HG03354 (cell line): ENCODE results near the gene MICU1.

ENCODE experiments used
- ATAC-seq: cut with Tn5 transposase; IDR thresholded peaks from one replicate; pipeline ENCODE4 v1.9.1; 2021; ENCODE audit warnings: mild to moderate bottlenecking; ENCODE audit not compliant: unreplicated experiment, poor library complexity, severe bottlenecking

MICU1 gene

GRCh38 chr10:72638586-72639440 lies 12.9 kb upstream of the MICU1 start:
- no peak for ATAC-seq

- ATAC-seq, result no peak
Observed at GRCh38 chr10:72637398-72637857, 11.5 kb upstream of the MICU1 start.

- ATAC-seq, result no peak
Observed at GRCh38 chr10:72630144-72630543, 4.3 kb upstream of the MICU1 start.

- no peak for ATAC-seq
Observed at GRCh38 chr10:72626444-72626754, 520 bp upstream of the MICU1 start.

GRCh38 chr10:72625276-72625607 lies 637 bp downstream of the MICU1 start:
- no peak for ATAC-seq

- no peak for ATAC-seq
Observed at GRCh38 chr10:72622271-72622670, 3.6 kb downstream of the MICU1 start.

GRCh38 chr10:72616716-72617115 lies 9.2 kb downstream of the MICU1 start:
- no peak for ATAC-seq

GRCh38 chr10:72615970-72616369 lies 9.9 kb downstream of the MICU1 start:
- no peak for ATAC-seq

- ATAC-seq, result no peak
Observed at GRCh38 chr10:72612203-72612826, 13.6 kb downstream of the MICU1 start.

- no peak for ATAC-seq
Observed at GRCh38 chr10:72611783-72612182, 14.1 kb downstream of the MICU1 start.

- ATAC-seq, result no peak
Observed at GRCh38 chr10:72610466-72610865, 15.4 kb downstream of the MICU1 start.

- ATAC-seq, result no peak
Observed at GRCh38 chr10:72605122-72605521, 20.8 kb downstream of the MICU1 start.

- no peak for ATAC-seq
Observed at GRCh38 chr10:72601144-72601543, 24.7 kb downstream of the MICU1 start.

GRCh38 chr10:72598769-72599701 lies 26.8 kb downstream of the MICU1 start:
- ATAC-seq, result no peak

GRCh38 chr10:72597897-72598296 lies 28.0 kb downstream of the MICU1 start:
- no peak for ATAC-seq

GRCh38 chr10:72595436-72595835 lies 30.4 kb downstream of the MICU1 start:
- ATAC-seq, result no peak

GRCh38 chr10:72593963-72594362 lies 31.9 kb downstream of the MICU1 start:
- ATAC-seq, result no peak

GRCh38 chr10:72588266-72588665 lies 37.6 kb downstream of the MICU1 start:
- no peak for ATAC-seq

GRCh38 chr10:72587568-72587967 lies 38.3 kb downstream of the MICU1 start:
- no peak for ATAC-seq

- no peak for ATAC-seq
Observed at GRCh38 chr10:72574636-72575035, 51.2 kb downstream of the MICU1 start.
